ENCODE data around the gene RNF14.
"Not testable (repeated sequence)": the region's sequence is repeated elsewhere in the genome, so short reads cannot be mapped to it uniquely, and the experiment has no call there.

RNF14 gene

GRCh38 chr5:142015781-142016533 is 47.1 kb downstream of the RNF14 start:
- peak; percentile 21 to 22 for DNase-seq (ENCODE audit: low read depth in 2 of 2)

- peak in 1 of 2 donors; percentile 28 for DNase-seq (ENCODE audit: low read depth in 2 of 2)
These were observed 47.7 kb downstream of the RNF14 start for GRCh38 chr5:142016556-142016955.

GRCh38 chr5:142017832-142018427 is 49.0 kb downstream of the RNF14 start:
- DNase-seq (ENCODE audit: low read depth in 2 of 2) = no peak

- no peak for DNase-seq (ENCODE audit: low read depth in 2 of 2)
These were observed 51.3 kb downstream of the RNF14 start for GRCh38 chr5:142020122-142020659.

- no peak for DNase-seq (ENCODE audit: low read depth in 2 of 2)
These were observed 54.9 kb downstream of the RNF14 start for GRCh38 chr5:142023836-142024235.

- peak; percentile 63 to 71 for DNase-seq (ENCODE audit: low read depth in 2 of 2)
These were observed 55.9 kb downstream of the RNF14 start for GRCh38 chr5:142024771-142025304.

- DNase-seq (ENCODE audit: low read depth in 2 of 2) = no peak
These were observed 56.7 kb downstream of the RNF14 start for GRCh38 chr5:142025637-142026036.

GRCh38 chr5:142032150-142032549 is 63.2 kb downstream of the RNF14 start:
- no peak for DNase-seq (ENCODE audit: low read depth in 2 of 2)

- DNase-seq (ENCODE audit: low read depth in 2 of 2) = no peak
These were observed 64.1 kb downstream of the RNF14 start for GRCh38 chr5:142032747-142033631.

GRCh38 chr5:142033632-142034567 is 65.0 kb downstream of the RNF14 start:
- not testable (repeated sequence) for DNase-seq (ENCODE audit: low read depth in 2 of 2)

GRCh38 chr5:142034994-142035393 is 66.1 kb downstream of the RNF14 start:
- DNase-seq (ENCODE audit: low read depth in 2 of 2) = no peak

GRCh38 chr5:142036918-142037317 is 68.0 kb downstream of the RNF14 start:
- no peak for DNase-seq (ENCODE audit: low read depth in 2 of 2)

GRCh38 chr5:142037599-142037998 is 68.7 kb downstream of the RNF14 start:
- not testable (repeated sequence) for DNase-seq (ENCODE audit: low read depth in 2 of 2)

GRCh38 chr5:142038735-142039134 is 69.8 kb downstream of the RNF14 start:
- no peak for DNase-seq (ENCODE audit: low read depth in 2 of 2)
